Hepatocyte (in vitro differentiated cells): ENCODE measurements around the gene DES. TPM values are rescaled to one million over a fixed set of nuclear protein-coding genes. Genes with fewer than 3 reads are reported as not detected.

Source experiments
- DNase-seq: peaks from one replicate; pipeline ENCODE4 v3.0.0-alpha.2; 2016; ENCODE audit warnings: low spot score
- H2AFZ ChIP-seq: fragments of 200-600 bp; sonication (generic); 2 replicates; pipeline ENCODE4 v1.6.0; 2016; ENCODE audit warnings: antibody characterized with exemption, mild to moderate bottlenecking
- H3K27ac ChIP-seq: fragments of 200-600 bp; sonication (generic); 2 replicates; pipeline ENCODE4 v1.5.1; 2016; ENCODE audit warnings: mild to moderate bottlenecking
- H3K27me3 ChIP-seq: fragments of 200-600 bp; sonication (generic); 2 replicates; pipeline ENCODE4 v1.6.1; 2016
- H3K36me3 ChIP-seq: fragments of 200-600 bp; sonication (generic); replicated peaks from 2 replicates; pipeline ENCODE4 v1.5.1; 2016; ENCODE audit warnings: low read depth; ENCODE audit not compliant: insufficient read depth
- H3K4me1 ChIP-seq: fragments of 200-600 bp; sonication (generic); 2 replicates; pipeline ENCODE4 v1.5.1; 2016; ENCODE audit warnings: mild to moderate bottlenecking, moderate library complexity; ENCODE audit not compliant: insufficient read depth
- H3K4me2 ChIP-seq: fragments of 200-600 bp; sonication (generic); 2 replicates; pipeline ENCODE4 v1.6.0; 2016
- H3K4me3 ChIP-seq: fragments of 200-600 bp; sonication (generic); 2 replicates; pipeline ENCODE4 v1.5.1; 2016; ENCODE audit warnings: mild to moderate bottlenecking
- H3K79me2 ChIP-seq: fragments of 200-600 bp; sonication (generic); 2 replicates; pipeline ENCODE4 v1.6.0; 2017; ENCODE audit warnings: mild to moderate bottlenecking
- H3K9me2 ChIP-seq: fragments of 200-600 bp; sonication (generic); replicated peaks from 2 replicates; pipeline ENCODE4 v1.6.0; 2017; ENCODE audit warnings: mild to moderate bottlenecking; ENCODE audit not compliant: insufficient read depth
- H3K9me3 ChIP-seq: fragments of 200-600 bp; sonication (generic); 2 replicates; pipeline ENCODE4 v1.5.1; 2016; ENCODE audit warnings: low read depth, mild to moderate bottlenecking
- H4K20me1 ChIP-seq: fragments of 200-600 bp; sonication (generic); 2 replicates; pipeline ENCODE4 v1.6.0; 2016; ENCODE audit warnings: mild to moderate bottlenecking; ENCODE audit not compliant: insufficient read depth, poor library complexity, severe bottlenecking
- EZH2 ChIP-seq: fragments of 200-600 bp; sonication (generic); IDR thresholded peaks from 2 replicates; pipeline ENCODE4 v1.6.1; 2016; ENCODE audit warnings: antibody characterized with exemption, mild to moderate bottlenecking, borderline replicate concordance
- EZH2phosphoT487 ChIP-seq: fragments of 200-600 bp; sonication (generic); IDR thresholded peaks from one replicate; pipeline ENCODE4 v1.6.1; 2018; ENCODE audit warnings: antibody characterized with exemption, mild to moderate bottlenecking, low read depth, moderate library complexity; ENCODE audit not compliant: unreplicated experiment, severe bottlenecking
- WGBS: methylation state at CpG from one replicate; pipeline ENCODE4 v1.1.6; 2016; ENCODE audit warnings: low lambda C conversion rate; ENCODE audit errors: missing lambda C conversion rate; 5-methylcytosine and 5-hydroxymethylcytosine counted together
- polyA plus RNA-seq: library from polyadenylated mRNA; unstranded; fragments of >200 nt; fragmentation: Nextera tagmentation; extraction: Ambion mirVana; gene quantifications from 2 replicates; pipeline ENCODE4 v1.2.1, GENCODE V29; 2016
- total RNA-seq: library from RNA; depleted of rRNA; stranded (reverse); fragments of >200 nt; gene quantifications from 2 replicates; pipeline ENCODE4 v1.2.3, GENCODE V29; 2014
- TF ChIP-seq, protein P1 (sequence below): fragments of 200-600 bp; sonication (generic); IDR thresholded peaks from 2 replicates; pipeline ENCODE4 v1.5.1; 2016; ENCODE audit warnings: antibody characterized with exemption, mild to moderate bottlenecking; ENCODE audit not compliant: poor library complexity

Gene DES
- total and polyA plus RNA-seq, 2 experiments from 2014 or later, result 60.9 to 103 TPM

DNA sequence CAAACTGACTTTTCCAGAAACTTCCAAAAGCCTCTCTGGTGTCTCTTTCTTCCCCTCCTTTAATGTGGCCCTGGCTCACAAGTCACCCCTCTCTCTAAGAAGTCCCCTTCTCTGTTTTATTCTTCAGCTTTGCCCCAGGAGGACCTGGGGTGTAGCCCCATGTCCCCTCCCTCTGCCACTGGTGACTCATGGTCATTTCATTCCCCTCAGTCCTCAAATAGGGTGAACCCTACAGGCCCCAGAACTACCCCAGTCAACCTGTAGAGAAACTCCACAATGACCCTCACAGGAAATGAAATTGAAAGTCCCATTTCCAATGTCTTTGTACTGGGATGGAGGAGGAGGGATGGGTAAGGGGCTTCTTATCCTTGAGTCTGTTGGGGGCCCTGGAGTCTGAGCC is 10.3 kb downstream of the DES start:
- H3K9me2 ChIP-seq, result no peaks in the 10 kb centered on the region
- H2AFZ ChIP-seq, result no peak overlapping the region
- TF ChIP-seq EZH2phosphoT487, result no peak
- TF ChIP-seq, protein P1, sequence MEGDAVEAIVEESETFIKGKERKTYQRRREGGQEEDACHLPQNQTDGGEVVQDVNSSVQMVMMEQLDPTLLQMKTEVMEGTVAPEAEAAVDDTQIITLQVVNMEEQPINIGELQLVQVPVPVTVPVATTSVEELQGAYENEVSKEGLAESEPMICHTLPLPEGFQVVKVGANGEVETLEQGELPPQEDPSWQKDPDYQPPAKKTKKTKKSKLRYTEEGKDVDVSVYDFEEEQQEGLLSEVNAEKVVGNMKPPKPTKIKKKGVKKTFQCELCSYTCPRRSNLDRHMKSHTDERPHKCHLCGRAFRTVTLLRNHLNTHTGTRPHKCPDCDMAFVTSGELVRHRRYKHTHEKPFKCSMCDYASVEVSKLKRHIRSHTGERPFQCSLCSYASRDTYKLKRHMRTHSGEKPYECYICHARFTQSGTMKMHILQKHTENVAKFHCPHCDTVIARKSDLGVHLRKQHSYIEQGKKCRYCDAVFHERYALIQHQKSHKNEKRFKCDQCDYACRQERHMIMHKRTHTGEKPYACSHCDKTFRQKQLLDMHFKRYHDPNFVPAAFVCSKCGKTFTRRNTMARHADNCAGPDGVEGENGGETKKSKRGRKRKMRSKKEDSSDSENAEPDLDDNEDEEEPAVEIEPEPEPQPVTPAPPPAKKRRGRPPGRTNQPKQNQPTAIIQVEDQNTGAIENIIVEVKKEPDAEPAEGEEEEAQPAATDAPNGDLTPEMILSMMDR, result no peak
- TF ChIP-seq EZH2, result no peak
- H4K20me1 ChIP-seq, result no peaks in the 10 kb centered on the region
- H3K27me3 ChIP-seq, result no peaks in the 10 kb centered on the region
- H3K9me3 ChIP-seq, result no peaks in the 10 kb centered on the region
- no peaks in the 10 kb centered on the region for H3K36me3 ChIP-seq
- H3K4me3 ChIP-seq, result no peak overlapping the region
- H3K4me1 ChIP-seq, result peaks cover 6% of the 10 kb centered on the region
- H3K79me2 ChIP-seq, result no peaks in the 10 kb centered on the region
- no peak for DNase-seq
- no peak overlapping the region for H3K4me2 ChIP-seq
- H3K27ac ChIP-seq, result no peak overlapping the region

DNA sequence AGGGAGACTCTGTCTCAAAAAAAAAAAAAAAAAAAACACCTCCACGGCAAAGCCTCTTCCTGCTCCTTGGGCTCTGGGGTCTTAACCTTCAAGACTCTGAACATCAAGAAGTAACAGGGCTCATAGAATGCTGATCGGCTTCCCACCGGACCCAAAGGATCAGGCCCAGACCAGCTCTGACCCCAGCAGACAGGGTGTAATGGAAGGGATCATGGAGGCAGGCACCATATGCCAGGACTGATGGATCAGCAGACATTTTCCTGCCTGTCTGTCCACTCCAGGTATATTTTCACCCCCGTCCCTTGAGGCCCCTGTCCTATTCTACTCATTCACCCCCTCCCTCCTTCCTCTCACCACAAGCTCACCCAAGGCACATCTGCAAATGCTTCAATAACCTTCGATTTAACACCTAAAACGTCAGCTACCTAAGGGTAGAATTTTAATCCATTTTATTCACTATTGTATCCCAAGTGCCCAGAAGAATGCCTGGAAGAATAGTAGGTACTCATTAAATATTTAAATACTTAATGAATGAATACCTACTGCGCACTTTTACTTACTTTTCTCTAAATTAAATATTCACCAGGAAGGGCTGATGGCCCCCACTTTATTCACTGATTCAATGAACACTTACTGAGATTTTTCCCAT is 11.9 kb downstream of the DES start:
- Histone ChIP-seq H3K36me3 (no peaks in the 10 kb centered on the region), H3K79me2 (no peaks in the 10 kb centered on the region), H3K4me3 (no peak overlapping the region), H3K4me1 (peaks cover 8% of the 10 kb centered on the region), H3K9me2 (no peaks in the 10 kb centered on the region), H4K20me1 (no peaks in the 10 kb centered on the region), H2AFZ (no peak overlapping the region), H3K27me3 (peaks cover 10% of the 10 kb centered on the region), H3K4me2 (no peak overlapping the region), H3K27ac (no peak overlapping the region), H3K9me3 (no peaks in the 10 kb centered on the region)
- DNase-seq, result no peak
- WGBS, result 88% methylated on average over 7 of the region's 7 CpGs
- TF ChIP-seq, protein P1, result no peak
- no peak for TF ChIP-seq EZH2
- TF ChIP-seq EZH2phosphoT487, result no peak

DNA sequence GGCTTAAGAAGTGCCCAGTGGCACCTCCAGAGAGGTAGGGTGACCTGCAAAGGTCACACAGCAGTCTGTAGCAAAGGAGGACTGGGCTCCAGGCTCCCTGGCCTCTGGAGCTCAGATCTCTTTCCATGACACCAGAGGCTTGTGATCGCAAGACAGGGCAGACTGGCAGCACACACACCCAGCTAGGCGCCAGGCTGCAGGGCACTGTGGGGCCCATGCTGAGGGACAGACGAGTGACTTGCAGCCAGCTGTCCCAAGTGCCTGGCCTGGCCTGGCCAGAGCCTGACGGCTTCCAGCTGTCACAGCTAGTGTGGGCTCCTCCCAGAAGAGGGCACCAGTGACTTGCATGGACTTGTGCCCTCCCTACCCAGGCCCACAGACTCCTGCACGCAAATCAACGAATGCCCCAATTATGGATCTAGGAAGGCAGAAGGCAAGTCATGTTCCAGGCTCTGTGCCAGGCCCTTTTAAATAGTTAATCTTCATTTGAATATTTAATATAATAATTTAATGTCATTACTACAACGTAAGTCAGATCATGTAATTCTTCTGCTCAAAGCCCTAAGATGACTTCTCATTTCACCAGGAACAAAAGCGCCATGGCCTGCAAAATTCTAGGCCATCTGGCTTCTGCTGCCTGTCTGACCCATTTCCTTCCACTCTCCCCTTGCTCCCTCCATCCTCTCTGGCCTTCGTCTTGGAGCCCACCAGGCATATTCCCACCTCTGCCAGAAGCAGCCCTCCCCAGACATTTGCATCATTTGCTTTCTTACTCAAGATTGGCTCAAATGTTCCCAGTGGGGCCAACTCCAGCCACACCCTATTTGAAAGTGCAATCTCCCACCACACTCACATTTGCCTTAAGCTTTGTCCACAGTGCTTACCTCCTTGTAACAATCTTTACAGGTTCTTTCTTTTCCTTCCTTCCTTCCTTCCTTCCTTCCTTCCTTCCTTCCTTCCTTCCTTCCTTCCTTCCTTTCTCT is 12.7 kb downstream of the DES start:
- no peak overlapping the region for H2AFZ ChIP-seq
- H3K4me2 ChIP-seq, result no peak overlapping the region
- TF ChIP-seq EZH2, result no peak
- TF ChIP-seq, protein P1, result peak; percentile 38
- H3K9me3 ChIP-seq, result no peaks in the 10 kb centered on the region
- no peaks in the 10 kb centered on the region for H3K79me2 ChIP-seq
- DNase-seq, result peak; percentile 54
- H3K27ac ChIP-seq, result no peak overlapping the region
- peaks cover 17% of the 10 kb centered on the region for H3K27me3 ChIP-seq
- H3K4me3 ChIP-seq, result no peak overlapping the region
- 66% methylated on average over 9 of the region's 9 CpGs for WGBS
- H3K36me3 ChIP-seq, result no peaks in the 10 kb centered on the region
- H3K4me1 ChIP-seq, result peaks cover 12% of the 10 kb centered on the region
- no peaks in the 10 kb centered on the region for H3K9me2 ChIP-seq
- H4K20me1 ChIP-seq, result no peaks in the 10 kb centered on the region
